ENCODE data around the gene GALNT1.
"Not testable (repeated sequence)": the region's sequence is repeated elsewhere in the genome, so short reads cannot be mapped to it uniquely, and the experiment has no call there.

Gene GALNT1

DNA sequence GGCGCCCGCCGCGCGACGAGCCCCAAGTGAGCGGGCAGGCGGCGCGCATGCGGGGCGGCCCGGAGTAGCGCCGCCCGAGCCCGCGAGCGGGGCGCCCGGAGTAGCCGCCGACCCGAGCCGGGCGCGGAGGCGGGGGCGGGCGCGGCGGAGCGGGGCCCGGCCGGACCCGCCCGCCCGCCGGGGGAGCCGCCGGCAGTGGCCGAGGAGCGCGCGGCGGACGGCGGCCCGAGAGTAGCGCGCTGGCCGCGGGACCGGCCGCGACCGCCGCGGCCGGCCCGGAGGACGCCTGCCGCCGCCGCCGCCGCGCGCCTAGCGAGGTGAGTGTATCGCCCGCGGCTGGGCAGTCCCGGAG, at the start of gene GALNT1:
Gene GALNT1, plus strand, starts transcription at position 195 of the 352 bp plus-strand sequence. CDS start 72,923 bp downstream, outside the sequence.
- DNase-seq: no peak

- no peak for DNase-seq
Measured at GRCh38 chr18:35533916-35534405, 47.6 kb upstream of the GALNT1 start.

DNA sequence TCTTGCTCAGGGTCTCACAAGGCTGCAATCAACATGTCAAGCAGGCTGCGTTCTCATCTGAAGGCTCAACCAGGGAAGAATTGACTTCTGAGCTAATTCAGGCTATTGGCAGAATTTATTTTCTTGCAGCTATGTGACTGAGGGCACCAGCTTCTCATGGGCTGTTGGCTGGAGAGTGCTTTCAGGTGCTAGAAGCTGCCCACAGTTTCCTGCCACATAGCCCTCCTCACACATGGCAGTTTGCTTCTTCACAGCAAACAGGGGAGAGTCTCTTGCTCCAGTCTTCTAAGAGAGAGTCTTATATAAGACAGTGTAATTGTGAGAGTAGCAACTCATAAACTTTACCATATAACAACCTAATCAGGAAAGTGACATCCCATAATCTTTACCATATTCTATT, 46.2 kb upstream of the GALNT1 start:
- DNase-seq: no peak

DNA sequence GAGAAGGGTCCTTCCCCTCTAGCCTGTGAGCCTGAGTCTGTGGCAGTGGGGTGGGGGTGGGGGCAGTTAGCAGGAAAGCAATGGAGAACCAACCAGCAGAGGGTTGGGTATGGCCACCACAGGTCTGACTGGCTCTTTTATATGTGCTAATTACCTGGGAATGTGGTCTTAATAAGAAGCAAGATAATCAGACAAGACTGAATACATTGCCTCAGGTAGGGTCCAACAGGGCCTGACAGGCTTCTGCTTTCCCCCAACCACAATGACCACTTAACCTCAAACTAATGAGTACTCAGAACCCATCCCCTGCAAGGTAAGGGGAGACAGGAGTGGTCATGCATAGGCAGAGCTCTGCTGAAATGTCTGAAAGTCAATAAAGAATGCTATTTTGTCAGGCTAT, 39.2 kb upstream of the GALNT1 start:
- DNase-seq: no peak

GRCh38 chr18:35547008-35547605, 34.4 kb upstream of the GALNT1 start:
- no peak for DNase-seq

DNA sequence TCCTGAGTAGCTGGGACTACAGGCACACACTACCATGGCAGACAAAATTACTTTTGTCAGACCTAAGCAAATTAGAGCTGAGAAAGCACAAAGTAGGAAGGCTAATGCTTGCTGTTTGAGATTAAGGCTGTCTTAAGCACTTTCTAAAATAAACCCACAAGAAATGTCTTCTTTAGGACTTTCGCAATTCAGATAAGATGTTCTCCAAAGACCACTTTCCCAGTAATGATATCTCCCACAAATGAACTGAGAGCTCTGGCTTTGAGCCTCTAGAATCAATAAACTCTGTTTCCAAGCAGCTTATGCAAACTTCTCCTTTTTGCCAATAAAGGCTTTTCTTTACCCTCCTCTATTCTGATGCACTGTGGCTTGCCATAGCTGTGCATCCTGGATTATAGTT, 32.0 kb upstream of the GALNT1 start:
- no peak for DNase-seq

- no peak for DNase-seq
Measured at GRCh38 chr18:35553300-35553699, 28.2 kb upstream of the GALNT1 start.

DNA sequence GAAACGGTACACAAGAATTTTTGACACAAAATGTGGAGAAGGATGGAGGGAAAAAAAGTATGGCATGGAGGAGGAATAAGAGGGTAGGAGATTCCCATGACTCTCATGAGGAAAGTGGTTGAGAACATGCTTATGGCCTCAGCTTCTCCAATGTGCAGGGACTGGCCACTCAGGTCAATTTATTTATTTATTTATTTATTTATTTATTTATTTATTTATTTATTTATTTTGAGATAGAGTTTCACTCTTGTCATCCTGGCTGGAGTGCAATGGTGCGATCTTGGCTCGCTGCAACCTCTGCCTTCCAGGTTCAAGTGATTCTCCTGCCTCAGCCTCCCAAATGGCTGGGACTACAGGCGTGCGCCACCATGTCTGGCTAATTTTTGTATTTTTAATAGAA, 26.0 kb upstream of the GALNT1 start:
- DNase-seq: not testable (repeated sequence)

DNA sequence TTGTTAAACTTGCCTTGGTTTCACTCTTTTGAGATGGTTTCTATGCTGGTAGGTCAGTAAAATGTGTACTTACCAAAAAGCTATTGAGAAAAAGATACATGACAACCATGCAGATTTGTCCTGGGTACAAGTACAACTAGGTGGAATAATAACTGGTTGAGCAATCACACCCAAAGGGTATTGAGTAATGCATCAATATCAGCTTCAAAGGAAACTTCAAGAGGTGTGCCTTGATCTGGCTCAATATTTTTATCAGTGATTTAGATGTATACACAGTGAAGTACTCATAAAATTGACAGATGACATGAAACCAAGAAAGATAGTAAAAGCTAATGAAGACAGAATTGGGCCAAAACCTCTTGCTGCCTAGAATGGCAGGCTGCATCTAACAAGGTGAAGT, 21.7 kb upstream of the GALNT1 start:
- DNase-seq: no peak

DNA sequence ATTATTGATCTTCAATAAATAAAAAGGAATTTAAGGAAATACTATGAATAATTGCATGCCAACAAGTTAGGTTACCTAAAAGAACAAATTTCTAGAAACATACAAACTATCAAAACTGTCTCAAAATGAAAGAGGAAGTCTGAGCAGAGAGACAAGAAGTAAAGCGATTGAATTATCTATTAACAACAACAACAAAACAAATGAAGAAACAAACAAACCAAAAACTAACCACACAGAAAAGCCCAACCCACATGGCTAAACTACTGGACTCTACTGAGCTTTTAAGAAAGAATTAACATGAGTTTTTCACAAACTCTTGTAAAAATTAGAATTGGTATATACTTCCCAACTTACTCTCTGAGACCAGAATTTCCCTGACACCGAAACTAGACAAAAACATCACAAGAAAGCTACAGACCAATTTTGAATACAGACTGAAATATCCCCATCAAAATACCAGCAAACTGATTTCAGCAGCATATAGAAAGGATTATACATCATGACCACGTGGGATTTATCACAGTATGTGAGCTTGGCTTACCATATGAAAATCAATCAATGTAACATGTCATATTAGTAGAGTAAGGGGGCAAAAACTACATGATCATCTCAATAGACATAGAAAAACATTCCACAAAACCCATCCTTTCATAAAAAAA, 16.6 kb upstream of the GALNT1 start:
- DNase-seq: no peak

DNA sequence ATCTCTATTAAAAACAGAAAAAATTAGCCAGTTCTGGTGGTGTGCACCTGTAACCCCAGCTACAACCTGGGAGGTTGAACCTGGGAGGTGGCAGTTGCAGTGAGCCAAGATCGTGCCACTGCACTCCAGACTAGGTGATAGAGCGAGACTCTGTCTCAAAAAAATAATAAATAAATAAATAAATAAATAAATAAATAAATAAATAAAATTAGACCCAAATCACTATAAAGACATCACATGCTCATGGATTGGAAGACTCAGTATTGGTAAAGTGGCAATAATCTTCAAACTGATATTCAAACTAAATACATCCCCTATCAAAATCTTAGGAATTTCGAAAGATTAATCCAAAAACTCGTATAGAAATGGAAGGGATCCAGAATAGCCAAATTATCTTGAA, 15.5 kb upstream of the GALNT1 start:
- no peak for DNase-seq

DNA sequence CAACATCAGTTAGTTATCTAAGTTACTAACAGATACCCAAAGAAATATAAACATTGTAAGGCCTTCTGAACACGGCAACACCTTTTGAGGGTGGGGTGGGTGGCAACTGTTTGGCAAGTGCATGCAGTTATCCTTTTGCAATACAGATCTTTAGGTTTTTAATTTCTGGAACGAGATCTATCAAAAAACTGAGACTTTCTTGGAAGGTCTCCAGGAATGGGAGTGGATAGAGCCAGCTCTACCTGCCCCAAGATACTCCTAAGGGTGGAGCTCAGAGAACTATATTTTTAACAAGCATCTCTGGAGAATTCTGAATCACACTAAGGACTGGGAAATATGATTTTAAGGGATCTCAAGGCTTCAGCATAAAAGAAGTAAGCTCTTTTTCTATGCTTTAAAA, 11.4 kb upstream of the GALNT1 start:
- no peak for DNase-seq

DNA sequence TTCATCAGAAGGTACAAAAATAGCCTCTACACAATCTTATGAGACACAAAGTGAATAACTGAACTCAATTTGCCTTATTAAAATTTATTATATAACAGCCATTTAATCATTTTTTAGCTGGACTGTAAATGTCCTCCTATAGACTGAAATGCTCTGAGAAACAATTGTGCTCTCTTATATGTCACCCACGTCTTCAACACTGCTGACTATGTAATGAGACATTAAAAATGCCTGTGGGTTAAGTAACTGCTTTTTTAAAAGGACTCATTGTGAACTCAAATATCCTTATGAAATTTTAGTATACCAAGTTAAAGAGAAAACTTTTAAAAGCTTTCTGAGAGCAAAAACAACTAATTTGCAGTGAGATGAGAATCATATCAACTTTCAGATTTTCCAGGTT, 10.4 kb upstream of the GALNT1 start:
- DNase-seq: no peak

DNA sequence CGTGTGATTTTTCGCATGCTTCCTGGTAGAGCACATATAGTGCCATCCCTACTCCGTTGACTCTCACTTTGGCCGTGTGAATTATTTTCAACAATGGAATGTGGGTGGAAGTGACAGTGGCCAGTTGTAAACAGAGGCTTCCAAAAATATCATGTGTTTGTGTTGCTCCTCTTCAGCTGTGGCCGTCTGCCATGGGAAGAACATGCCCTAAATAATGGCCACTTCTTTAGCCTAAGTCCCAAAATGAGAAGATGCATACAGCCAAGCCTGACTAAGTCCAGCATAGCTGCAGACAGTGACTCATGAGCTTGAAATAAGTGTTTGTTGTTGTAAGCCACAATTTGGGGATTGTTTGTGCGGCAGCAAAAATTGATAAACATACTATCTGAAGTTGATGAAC, 8.9 kb upstream of the GALNT1 start:
- DNase-seq: no peak

GRCh38 chr18:35573531-35573930, 8.0 kb upstream of the GALNT1 start:
- no peak for DNase-seq

GRCh38 chr18:35576240-35576845, 5.2 kb upstream of the GALNT1 start:
- not testable (repeated sequence) for DNase-seq

DNA sequence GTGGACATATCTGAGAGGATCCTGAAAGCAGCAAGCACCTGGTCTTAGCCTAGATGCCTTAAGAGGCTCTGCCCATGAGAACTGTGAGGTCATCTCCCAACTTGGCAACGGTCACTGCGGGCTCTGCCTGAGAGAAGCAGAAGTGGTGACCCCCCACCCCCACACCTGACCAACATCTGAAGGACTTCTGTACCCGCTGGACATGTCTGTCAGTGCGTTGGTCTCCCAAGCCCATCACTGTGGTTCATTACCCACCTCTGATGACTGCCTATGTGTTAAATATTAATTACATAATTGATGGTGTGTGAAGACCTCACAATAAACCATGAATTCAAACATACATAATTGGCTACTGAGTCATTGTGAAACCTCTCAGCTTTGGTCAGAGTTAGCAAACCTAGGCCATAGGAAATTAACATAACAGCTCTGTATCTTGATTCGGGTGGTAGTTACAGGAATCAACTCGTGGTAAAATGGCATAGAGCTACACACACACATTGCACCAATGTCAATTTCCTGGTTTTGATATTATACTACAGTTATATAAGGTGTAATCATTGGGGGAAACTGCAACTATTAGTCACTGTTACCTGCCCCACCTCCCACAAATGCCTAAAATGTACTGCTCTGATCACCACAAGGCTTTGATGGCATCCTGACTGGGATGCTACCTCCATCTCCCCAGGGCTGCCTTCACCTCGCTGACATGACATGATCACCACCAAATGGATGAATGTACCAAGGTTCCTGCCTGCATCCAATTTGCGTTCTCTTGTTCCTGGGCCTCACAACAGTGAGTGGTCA, 4.3 kb upstream of the GALNT1 start:
- DNase-seq: no peak

DNA sequence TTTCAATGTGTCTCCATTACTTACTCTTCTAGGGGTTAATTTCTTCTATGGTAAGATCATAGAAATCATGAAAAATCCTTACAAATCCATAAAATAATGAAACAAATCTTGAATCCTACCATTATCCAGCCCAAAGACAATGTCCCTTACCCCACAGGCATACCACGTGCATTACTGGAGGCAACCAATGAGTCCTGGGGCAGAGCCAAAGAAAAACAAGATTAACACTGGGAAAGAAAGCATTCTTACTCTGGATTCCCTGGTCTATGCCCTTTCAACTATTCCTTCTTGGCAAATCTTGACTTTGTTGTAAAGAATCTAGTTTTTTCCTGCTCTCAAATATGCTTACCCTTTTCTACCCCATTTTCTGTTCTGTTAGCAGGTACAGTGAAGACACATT, 3.1 kb upstream of the GALNT1 start:
- DNase-seq: no peak

DNA sequence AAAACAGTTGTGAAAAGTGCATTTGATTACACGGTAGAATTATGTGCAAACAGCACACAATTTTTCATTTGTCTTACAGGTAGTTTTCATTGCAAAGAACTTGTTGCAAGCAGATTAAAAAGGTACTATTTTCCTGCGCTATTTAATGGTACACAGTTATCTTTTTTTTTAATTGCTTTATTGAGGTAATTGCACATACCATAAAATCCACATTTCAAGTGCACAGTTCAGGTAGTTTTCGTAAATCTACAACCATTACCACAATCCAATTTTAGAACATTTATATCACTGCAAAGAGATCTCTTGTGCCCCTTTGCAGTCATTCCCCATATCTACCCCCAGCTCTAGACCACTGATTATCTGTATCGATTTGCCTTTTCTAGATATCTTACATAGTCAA, 2.6 kb upstream of the GALNT1 start:
- DNase-seq: no peak

DNA sequence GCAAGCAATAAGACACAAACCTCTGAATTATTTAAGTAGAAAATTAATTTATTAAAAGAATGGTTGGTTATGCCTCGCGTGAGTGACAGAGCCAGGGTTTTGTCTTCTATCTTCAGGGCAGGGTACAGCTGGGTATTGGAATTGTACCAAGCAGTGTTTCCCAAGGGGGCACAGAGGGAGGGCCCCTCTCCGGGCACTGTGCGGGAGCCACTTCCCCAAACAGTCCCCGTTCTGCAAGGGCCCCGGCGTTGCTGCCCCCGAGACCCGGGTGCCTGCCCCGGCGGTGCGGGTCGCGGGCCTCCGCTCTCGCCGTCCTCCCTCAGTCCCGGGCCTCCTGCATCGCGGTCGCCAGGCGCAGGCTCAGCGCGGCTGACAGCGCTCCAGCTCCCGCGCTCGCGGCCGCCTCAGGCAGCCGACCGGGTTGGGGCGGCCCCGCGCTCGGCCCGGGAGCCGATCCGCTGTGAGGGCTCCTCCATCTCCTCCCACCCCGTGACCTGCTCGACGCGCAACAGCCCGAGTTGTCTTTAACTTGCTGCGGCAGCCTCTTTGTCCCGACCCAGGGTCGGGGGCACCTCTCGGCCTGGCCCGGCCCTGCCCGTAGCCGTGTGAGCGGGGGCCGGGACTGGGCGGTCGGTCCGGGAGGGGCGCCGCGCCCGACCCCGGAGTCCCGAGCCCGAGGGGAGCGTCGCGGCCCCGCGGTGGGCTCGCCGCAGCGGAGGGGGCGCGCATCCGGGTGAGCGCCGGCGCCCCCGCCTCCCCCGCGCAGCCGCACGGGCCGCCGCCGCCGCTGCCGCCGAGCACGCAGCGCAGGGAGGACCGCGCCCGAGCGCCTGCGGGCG, 620 bp upstream of the GALNT1 start:
- peak; percentile 68 for DNase-seq

GRCh38 chr18:35581898-35582641, 530 bp downstream of the GALNT1 start:
- DNase-seq: peak; percentile 32
